GM18861 (cell line): ENCODE data around the gene MPO.
A peak's percentile ranks its signal among the peaks of the same experiment; 100 is the strongest.

ENCODE experiments used
- ATAC-seq: cut with Tn5 transposase; IDR thresholded peaks from one replicate; pipeline ENCODE4 v1.9.1; 2021; ENCODE audit not compliant: unreplicated experiment

MPO gene, protein sequence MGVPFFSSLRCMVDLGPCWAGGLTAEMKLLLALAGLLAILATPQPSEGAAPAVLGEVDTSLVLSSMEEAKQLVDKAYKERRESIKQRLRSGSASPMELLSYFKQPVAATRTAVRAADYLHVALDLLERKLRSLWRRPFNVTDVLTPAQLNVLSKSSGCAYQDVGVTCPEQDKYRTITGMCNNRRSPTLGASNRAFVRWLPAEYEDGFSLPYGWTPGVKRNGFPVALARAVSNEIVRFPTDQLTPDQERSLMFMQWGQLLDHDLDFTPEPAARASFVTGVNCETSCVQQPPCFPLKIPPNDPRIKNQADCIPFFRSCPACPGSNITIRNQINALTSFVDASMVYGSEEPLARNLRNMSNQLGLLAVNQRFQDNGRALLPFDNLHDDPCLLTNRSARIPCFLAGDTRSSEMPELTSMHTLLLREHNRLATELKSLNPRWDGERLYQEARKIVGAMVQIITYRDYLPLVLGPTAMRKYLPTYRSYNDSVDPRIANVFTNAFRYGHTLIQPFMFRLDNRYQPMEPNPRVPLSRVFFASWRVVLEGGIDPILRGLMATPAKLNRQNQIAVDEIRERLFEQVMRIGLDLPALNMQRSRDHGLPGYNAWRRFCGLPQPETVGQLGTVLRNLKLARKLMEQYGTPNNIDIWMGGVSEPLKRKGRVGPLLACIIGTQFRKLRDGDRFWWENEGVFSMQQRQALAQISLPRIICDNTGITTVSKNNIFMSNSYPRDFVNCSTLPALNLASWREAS

DNA sequence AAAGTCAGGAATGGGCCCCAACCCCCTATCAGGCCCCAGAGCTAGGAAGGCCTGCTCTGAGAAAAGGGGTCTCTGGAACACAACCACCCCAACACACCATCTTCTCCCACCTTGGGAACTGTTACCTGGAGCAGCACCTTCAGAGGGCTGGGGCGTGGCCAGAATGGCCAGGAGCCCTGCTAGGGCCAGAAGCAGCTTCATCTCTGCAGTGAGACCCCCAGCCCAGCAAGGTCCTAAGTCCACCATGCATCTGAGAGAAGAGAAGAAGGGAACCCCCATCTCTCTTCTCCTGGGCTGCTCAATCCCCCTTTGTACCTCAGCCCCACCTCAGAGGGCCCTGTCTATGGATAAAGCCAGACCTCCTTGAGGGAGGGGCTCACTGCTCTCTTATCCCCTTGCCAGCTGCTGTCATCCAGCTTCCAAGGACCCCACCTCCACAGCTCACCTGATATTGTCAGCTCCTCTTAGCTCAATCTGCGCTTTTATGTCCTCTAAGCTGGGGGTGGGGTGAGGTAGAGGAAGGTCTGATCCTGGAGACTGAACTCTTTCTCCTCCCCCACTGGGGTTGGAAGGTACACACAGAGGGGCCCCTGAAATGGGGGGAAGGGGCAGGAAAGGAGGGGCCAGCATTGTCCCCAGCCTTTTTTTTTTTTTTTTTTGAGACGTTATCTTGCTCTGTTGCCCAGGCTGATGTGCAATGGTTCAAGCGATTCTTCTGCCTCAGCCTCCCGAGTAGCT, at the start of gene MPO:
TSS of gene MPO (minus strand) at position 456 of the 738 bp plus-strand sequence. CDS start at position 279, 177 bp downstream.
- no peak for ATAC-seq

DNA sequence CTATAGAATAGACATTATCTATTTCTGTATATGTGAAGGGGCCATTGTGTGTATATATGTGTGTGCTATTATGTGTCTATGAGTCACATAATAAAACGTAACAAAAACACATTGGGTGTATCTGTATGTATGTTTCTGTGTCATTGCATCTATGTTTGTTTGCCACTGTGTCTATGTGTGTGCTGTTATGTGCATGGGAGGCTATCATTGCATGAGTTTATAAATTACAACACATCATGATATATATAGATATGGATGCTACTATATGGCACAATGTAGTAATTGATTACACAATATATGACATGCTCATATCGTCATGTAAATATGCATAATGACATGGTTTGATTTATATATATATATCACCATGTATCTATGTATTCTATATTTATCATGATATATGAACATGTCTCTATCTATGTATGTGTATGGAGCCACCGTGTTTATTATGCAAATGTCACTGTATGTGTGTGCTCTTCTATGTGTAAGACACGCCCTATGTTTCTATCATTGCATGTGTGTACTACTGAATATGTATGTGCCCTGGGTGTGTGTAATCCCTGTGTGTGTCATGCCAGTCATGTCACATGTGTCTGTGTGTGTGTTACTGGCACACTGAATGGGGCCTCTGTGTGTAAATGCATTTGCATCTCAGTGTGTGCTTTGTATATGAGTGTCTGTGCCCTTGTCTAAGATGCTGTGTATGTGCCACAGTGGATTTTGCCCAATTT, 49.2 kb upstream of the MPO start:
- ATAC-seq, result peak; percentile 21

DNA sequence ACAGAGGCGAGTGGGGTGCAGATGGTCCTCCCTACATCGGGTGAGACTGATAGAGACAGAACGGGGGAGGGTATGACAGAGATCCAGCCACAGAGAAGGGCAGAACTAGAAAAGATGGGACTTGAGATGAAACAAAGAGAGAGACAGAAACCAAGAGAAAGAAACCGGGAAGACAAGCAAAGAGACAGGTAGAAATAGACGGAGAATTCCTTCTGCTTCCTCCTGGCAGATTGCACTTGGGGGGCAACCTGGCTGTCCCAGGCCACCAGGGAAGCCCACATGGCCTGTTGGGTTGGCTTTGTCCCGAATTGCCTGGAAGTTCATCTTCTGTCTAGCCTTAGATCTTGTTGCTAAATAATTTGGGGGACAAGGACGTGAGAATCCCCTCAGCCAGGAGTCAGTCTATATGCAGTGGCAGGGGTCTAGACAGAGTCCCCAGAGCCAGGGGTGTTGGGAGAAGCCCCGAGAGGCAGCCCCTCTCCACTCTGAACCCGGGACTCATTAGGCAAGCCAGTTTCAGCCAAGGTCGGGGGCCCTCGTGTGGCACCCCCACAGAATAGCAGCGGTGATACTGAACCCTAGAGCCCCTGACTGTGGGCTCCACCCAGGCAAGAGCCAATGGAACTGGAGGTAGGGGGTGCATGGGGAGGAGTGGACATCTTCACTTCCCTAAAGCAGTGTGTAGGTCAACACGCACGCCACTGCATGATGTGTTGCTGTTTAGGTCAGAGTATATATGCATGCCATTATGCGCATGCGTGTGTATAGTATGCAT, 48.5 kb upstream of the MPO start:
- peak; percentile 36 for ATAC-seq

DNA sequence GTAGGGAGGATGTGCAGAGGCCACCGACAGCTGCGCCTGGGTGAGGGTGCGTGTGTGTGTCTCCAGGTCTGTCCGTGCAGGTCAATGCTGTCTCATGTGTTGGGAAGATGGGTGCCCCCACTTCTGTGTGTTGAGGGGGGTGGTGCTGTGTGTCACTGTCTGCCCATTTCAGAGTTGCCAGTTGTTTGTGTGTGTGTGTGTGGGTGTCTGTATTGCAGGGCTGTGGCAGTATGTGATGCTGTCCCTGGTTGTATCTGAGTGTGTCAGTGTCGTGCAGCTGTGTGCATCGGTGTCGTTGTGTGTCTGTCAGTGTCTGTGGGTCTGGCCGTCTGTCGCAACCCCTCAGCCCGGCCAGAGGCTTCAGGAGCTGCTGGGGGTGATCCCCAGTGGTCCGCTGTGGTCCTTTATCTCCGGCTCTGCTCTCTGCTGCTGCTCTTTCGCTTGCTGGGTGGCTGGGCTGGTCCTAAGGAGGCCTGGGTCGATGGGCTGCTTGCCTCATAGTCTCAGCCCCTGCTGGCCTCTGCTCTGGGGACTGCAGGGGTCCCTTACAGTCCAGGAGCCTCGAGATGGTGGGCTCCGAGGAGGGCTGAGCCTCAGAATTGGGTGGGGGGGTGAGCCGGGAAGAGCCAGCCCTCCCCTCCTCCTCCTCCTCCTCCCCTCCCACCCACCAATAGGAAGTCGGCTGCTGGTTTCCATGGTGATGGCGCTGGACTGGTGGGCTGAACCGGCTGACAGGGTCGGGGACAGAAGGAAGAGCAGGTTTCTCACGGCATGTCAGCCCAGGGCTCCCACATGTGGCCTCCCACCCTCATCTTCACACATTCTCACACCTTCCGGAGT, 47.7 kb upstream of the MPO start, which contains the start of gene TSPOAP1:
TSS of gene TSPOAP1 (minus strand) at position 601 of the 840 bp plus-strand sequence. CDS start 875 bp downstream, outside the sequence.
- no peak for ATAC-seq

DNA sequence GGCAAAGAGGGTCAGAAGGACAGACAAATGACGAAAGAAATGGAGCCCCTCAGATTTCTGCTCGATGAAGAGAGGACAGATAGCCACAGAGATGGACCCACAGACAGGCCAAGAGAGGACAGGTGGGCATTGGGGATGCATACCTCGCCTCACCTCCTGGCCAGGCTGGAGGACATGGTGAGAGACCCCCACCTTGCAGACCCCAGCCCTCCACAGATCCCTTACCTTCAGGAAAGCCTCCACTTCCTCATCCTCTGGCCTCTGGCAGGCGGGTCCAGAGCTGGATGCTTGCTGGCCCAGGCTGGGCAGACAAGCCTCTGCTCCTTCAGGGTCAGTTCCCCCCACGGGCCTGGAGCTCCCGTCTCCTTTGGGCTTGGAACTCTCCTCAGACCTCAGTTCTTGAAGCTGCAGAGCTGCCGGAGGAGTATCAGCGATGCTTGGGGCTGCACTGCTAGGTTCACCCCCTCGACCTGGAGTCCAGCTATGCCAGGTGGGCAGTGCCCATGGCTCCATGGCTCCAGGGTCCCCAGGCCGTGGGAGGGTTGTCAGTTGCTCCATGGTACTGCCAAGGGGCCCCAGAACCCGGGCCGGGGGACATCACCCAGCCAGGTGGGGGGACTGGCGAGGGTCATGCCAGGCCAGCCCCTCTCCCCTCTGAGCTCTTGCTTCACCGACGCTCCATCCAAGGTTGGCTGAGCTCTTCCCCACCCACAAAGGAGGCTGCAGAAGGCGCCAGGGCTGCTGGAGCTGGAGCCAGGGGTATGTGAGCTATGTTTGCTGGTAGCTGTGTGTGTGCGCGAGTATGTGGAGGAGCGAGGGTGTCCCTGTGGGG, 46.8 kb upstream of the MPO start:
- no peak for ATAC-seq

DNA sequence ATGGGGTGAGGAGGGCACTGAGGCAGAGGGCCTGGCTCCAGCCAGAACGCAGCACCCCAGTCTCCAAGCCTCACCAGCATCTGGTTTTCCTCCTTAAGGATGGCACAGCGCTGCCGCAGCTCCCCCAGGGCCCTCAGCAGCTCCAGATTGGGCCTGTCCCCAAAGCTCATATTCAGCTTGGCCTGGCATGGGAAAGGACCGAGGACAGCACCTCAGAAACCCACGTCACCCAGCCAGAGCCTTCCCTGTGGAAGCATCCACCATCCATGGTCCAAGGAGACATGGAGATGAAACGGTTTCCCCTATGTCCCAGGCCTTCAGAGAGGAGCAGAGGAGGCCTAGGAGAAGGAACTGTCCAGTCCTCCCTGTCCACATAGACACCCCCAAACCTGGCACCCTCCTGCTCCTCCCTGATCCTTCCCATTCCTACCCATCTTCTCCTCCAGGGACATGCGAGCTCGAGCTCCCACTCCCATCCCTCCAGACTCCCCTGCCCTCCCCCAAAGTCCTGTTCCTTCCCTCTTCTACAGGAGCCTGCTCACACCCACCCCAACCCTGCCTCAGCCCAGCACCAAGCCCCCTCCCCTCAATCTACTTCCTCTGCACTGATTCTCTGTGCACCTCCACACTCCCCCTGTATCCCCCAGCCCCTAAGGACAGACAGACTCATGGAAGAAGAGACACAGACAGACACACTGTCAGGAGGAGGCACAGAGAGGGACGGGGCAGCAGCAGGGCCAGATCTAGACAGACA, 46.1 kb upstream of the MPO start:
- no peak for ATAC-seq

DNA sequence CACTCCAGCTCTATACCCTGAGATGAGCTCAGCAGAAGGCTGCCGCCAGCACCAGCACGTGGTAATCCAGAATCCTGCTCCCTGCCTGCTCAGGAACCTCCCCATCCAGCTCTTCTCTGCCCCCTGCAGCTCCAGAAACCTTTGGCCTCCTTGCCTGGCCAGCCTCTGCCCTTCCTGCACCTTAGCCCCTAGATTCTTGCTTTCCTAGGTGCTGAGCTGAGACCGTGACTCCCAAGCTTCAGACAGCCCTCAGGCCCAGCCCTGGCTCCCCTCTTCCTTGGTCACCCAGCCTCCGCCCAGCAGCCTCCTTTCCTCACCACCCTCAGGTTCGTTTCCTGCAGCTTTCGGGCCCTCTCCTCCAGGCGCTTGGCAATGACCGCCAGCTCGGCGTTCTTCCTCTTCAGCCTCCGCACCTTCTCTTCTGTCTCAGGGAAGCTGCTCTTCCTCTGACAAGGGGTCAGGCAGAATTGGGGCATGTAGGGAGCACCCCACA, 45.3 kb upstream of the MPO start:
- ATAC-seq, result no peak

DNA sequence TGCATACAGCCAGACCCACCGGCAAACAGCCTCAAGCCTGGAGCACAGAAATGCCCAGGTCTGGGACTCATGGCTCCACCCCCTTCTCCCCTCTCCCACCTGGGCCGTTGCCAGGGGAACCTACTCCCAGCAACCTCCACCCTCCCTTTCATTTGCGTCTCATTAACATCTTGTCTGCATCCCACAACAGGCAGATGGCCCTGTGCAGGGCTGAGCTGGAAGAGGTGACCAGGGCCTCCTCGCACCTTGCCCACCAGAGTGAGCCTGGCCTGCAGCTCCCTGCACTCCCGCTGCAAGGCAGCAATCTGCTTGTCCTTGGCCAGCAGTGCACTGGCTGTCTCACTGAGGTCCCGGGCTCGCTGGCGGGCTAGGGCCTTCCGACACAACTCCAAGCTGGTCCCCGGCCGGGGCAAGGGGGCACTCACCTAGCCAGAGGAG, 44.6 kb upstream of the MPO start:
- no peak for ATAC-seq

DNA sequence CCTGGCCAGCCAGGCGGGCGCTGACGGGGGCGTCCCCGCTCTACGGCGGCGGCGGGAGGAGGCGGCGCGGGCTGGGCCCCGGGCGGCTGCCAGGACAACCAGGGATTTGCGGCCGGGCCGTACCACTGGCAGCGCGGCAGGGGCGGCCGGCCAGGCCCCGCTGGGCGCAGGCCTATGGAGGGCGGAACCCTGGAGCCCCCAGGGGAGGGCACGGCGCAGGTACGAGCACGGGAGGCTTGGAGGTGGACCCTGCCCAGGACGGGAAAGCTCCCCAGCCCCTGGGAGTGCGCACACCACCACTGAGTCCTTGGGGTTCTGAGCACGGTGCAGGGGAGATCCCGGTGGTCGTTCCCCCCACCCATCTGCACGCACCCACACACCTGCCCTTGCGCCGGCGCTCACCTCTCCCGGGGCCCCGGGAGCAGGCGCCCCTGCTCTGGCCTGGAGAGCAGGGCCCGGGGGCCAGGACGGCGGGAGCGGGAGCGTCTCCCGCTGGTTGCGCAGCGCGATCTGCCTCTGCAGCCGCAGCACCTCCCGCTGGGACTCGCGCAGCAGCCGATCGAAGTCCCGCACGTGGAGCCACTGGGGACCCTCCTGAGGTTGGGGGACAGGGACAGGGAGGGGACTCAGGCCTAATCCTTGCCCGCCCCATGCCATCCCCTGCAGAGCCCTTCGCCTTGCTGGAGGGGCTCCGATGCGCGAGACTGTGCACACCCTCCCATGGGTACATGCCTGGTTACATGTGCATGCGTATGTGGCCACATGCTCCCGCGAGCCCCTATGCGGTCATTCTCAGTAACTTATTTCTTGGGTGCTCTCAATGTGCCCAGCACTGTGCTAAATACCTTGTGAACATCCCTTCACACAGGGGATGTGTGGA, 43.9 kb upstream of the MPO start:
- no peak for ATAC-seq

DNA sequence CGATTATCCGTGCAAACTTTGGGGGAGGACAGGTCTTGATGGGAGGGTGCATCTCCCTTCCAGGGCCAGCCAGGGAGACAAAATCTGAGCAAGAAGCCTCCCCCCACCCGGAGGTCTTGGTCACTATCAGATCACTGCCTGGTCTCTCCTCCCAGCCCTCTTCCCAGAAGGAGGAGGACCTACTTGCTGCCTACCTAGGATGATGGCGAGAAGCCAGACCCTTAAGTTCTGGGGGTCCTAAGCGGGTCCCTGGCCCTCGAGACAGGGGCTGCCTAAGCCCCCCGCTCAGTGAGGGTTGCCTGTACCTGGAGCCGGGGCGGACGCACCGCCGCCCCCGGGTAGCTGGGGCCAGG, 43.3 kb upstream of the MPO start:
- no peak for ATAC-seq

DNA sequence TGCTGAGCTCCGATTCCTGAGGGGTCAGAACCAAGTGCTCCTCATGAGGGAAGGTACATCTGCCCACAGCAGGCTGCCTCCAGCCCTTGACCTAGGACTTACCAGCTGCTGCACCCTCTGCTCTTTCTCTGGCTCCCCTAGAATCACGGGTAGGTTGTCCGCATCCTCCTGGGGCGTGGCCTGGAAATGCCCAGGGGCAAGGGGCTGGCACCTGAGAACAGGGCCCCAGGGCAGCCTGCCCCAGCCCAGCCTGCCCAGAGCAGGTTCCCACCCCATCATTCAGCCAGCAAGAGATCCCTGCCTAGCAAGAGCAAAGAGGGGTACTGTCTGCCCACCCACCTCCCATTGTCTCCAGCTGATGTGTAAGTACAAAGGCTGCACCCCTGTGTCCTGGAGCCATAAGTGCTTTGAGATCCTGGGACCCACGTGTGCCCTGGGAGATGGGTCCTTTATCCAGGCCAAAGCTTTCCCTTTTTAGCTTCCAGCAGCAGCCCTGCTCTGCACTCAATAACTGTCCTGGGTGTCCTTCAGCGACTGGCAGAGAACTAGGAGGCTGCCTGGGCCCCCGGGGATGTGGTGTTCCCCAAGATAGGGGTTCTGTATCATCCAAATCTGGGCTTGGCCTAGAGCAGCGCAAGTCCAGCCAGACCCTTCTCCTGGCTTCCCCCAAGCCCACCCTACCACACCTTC, 42.8 kb upstream of the MPO start:
- ATAC-seq, result no peak

DNA sequence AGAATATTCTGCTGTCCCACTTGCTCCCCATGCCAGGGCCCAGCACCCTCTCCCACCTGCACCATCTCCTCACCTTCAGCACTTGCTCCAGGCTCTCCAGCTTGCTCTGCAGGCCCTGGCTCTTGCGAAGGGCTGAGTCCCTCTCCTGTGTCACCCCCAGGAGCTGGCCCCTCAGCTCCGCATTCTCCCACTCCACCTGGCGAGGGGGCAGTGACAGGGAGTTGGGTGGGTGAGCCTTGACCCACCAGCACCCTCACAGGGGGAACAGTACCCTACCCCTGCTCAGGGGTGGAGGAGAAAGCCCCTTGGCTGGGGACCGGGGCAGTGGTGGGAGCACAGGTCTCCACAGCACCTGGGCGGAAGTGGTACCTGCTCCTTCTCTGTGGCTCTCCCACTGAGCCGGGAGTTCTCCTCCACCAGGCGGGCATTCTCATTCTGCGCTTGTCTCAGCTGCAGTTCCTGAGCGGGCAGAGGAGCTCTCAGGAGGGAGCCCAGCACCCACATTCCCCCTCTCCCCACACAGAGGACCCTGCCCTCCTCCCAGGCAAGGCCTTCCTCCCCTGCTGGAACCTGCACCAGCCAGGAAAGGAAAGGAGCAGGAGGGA, 41.9 kb upstream of the MPO start:
- no peak for ATAC-seq

DNA sequence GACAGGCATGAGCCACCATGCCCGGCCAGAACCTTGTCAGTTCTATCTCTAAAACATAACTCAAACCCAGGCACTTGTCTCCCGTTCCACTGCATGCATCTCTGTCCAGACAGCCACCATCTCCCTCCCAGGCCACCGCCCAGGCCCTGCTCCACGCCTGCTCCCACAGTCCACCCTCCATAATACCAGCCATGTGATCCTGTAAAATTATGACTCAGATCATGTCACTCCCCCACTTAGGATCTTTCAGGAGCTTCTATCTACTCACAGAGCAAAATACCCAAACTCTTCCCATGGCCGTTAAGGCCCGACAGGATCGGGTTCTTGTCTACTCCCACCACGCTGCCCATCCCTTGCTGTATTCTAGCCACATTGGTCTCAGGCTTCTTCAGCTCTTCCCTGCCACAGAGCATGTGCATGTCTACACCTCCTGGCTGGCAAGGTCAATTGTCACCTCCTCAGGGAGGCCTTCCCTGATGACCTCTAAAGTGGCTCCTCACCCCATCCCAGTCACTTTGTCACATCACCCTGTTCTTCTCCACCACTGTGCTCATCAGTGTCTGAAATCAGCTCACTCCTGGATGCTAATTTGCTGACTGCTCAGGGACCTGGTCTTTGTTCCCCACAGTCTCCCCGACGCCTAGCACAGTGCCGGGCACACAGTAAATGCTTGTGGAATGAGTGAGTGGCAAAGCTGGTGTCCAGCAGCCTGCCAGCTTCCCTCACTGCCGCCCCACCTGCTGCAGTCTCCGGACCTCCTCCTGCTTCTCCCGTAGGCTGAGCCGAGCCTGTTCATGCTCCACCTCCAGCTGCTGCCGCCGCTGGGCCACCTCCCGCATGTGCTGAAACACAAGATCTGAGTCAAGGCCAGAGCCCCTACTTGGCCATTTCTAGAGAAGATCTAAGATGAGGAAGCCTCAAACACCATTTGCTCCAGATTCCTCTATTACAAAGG, 41.1 kb upstream of the MPO start:
- no peak for ATAC-seq

DNA sequence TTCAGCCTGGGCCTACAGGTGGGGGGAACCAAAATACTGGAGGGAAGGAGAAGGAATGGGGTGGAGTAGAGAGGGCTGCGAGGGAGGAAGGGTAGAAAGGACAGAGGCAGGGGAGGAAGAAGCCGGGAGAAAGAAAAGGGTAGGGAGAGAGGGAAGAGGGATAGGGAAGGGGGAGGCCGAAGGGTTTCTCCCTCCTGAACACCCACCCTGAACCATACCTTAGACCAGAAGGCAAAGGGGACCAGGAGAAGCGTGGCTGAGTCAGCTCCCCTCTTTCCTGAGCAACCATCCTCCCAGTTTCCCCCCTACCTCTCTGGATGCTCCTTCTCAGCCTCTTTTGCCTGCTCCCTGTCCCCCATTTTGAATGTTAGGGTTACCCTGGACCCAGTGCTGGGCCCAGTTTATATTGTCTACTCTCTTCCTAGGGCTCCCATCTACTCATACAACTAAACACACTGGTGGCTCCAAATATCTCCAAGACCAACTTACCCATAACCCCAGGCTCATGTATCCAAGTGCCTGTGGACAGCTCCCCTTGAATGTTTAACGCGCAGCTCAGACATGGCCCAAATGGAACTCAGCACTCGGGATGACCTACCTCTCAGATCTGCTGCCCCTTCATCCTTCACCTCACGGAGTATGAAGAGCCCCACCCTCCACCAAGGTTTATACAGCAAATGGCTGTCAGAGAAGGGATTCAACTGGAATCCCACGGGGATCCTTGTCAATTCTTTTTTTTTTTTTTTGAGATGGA, 40.0 kb upstream of the MPO start:
- no peak for ATAC-seq
